Body of pancreas (tissue), 4 donors: ENCODE results near the gene FAXC. TPM values are rescaled to one million over a fixed set of nuclear protein-coding genes. Genes with fewer than 3 reads are reported as not detected.

Experiments
- ATAC-seq: fragments of 150-250 bp; one replicate; pipeline ENCODE4 v1.9.1; 2016
- DNase-seq, 4 donors: peaks; one replicate each; pipeline ENCODE4 v3.0.0-alpha.2; 2019
- H3K27ac ChIP-seq, 4 donors: fragments of 200-600 bp; sonication (generic); 1 replicate in 3 of 4; 2 replicates in 1 of 4; pipeline versions ENCODE4 v1.5.1 to v1.6.1; 2016 to 2019; ENCODE audit warnings: mild to moderate bottlenecking in 1 of 4, mixed read lengths in 1 of 4, moderate library complexity in 1 of 4
- H3K27me3 ChIP-seq, 2 donors: fragments of 200-600 bp; sonication (generic); one replicate each; pipeline ENCODE4 v1.6.0; 2016; ENCODE audit warnings: mild to moderate bottlenecking in 1 of 2
- H3K36me3 ChIP-seq, 2 donors: fragments of 200-600 bp; sonication (generic); replicated peaks in 1 of 2; 2 replicates each; pipeline ENCODE4 v1.5.1; 2016; ENCODE audit warnings: low read depth in 2 of 2; ENCODE audit not compliant: insufficient read depth in 1 of 2
- H3K4me1 ChIP-seq: fragments of 200-600 bp; sonication (generic); one replicate; pipeline ENCODE4 v1.6.0; 2016
- H3K4me3 ChIP-seq, 2 donors: fragments of 200-600 bp; sonication (generic); 1 replicate in 1 of 2; 2 replicates in 1 of 2; pipeline ENCODE4 v1.5.1; 2016 to 2019
- H3K9me3 ChIP-seq, 3 donors: fragments of 200-600 bp; sonication (generic); 1 replicate in 2 of 3; 2 replicates in 1 of 3; pipeline ENCODE4 v1.5.1; 2016
- POLR2A ChIP-seq, 3 donors: fragments of 450-650 bp; IDR thresholded peaks; one replicate each; pipeline ENCODE4 v1.6.1; 2016; ENCODE audit warnings: antibody characterized with exemption in 3 of 3, mild to moderate bottlenecking in 2 of 3
- WGBS, 2 donors: methylation state at CpG; one replicate each; pipeline ENCODE4 v1.1.5; 2017; 5-methylcytosine and 5-hydroxymethylcytosine counted together
- intact Hi-C: fragments of 100-400 bp; cut with DNase I; formaldehyde crosslinking; loops from one replicate; pipeline ENCODE4 v1.15.1; 2023
- total RNA-seq, 2 donors: library from RNA; depleted of rRNA; stranded (reverse); fragments of >200 nt; gene quantifications; one replicate each; pipeline ENCODE4 v1.1.0, GENCODE V29; 2016
- TF ChIP-seq, protein P1 (sequence below), 7 experiments: fragments of 450-650 bp in 4 of 7; fragments of 200-600 bp in 3 of 7; sonication (generic) in 3 of 7; IDR thresholded peaks; one replicate each; pipeline ENCODE4 v1.5.1; 2016 to 2019; ENCODE audit warnings: antibody characterized with exemption in 7 of 7

Gene FAXC
- total RNA-seq, 2 donors from 2014 or later: 0.33 to 1.0 TPM

DNA sequence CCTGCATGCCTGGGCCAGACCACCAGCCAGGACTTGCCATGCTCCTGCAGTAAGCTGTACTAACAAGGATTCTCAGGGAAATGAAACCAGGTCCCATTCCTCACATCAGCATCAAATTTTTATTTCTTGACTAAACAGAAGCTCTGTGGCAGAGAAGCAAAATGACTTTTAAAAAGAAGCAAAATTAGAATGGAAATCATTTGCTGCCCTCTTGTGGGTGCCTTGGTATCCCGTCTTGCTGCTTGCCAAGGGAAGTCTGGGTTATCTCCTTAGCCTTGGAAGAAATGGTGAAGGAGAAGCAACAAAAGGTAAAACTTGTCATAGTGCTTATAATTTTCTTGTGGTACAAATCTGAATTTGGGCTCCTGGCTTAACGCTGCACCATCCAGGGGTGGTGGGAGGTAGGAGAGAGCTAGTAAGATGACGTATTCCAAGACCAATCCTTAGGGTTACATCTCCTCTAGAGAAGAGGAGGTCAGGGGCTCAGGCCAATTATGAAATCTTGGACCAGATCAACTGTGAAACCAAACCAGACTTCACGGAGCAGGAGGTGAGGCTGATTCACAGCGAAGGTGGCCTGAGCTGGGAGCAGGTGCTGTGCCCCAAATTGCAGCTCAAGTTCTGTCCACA lies 107.5 kb downstream of the FAXC start:
- Histone ChIP-seq H3K27ac (no peak overlapping the region), H3K4me1 (no peaks in the 10 kb centered on the region), H3K9me3 (no peaks in the 10 kb centered on the region), H3K36me3 (no peaks in the 10 kb centered on the region), H3K4me3 (no peak overlapping the region), H3K27me3 (no peaks in the 10 kb centered on the region)
- intact Hi-C loops: no loop called here
- ATAC-seq (no peak), DNase-seq (peak in 1 of 4 donors; percentile 6)
- WGBS, 2 donors: 30 to 34% methylated on average over 5 of the region's 5 CpGs
- TF ChIP-seq, protein P1, sequence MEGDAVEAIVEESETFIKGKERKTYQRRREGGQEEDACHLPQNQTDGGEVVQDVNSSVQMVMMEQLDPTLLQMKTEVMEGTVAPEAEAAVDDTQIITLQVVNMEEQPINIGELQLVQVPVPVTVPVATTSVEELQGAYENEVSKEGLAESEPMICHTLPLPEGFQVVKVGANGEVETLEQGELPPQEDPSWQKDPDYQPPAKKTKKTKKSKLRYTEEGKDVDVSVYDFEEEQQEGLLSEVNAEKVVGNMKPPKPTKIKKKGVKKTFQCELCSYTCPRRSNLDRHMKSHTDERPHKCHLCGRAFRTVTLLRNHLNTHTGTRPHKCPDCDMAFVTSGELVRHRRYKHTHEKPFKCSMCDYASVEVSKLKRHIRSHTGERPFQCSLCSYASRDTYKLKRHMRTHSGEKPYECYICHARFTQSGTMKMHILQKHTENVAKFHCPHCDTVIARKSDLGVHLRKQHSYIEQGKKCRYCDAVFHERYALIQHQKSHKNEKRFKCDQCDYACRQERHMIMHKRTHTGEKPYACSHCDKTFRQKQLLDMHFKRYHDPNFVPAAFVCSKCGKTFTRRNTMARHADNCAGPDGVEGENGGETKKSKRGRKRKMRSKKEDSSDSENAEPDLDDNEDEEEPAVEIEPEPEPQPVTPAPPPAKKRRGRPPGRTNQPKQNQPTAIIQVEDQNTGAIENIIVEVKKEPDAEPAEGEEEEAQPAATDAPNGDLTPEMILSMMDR (IDR thresholded peaks at IDR 0.05): peak in 1 of 7 experiments; percentile 20
- TF ChIP-seq POLR2A (IDR thresholded peaks at IDR 0.05): no peak

DNA sequence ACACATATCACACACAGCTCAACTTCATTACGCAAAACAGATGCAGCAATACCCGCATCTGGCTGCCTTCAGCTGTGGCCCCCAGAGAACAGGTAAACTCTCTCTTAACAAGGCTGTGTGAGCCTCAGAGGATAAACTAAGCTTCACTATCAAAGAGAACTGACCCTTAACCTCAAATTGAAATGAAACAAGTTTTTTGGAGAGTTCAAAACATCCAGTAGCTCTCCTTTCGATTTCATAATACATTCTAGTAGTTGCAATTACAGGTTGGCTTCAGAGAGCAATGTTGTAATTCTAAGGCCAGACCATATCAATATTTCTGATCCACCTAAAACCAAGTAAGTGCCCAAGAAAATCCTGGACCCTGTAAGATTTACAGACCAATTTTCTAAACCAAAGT lies 113.5 kb downstream of the FAXC start:
- H3K9me3 ChIP-seq: no peaks in the 10 kb centered on the region
- no peak overlapping the region for H3K4me3 ChIP-seq
- DNase-seq: no peak
- WGBS, 2 donors: 46 to 76% methylated on average over 3 of the region's 3 CpGs
- no peak for ATAC-seq
- H3K4me1 ChIP-seq: no peaks in the 10 kb centered on the region
- intact Hi-C loops: no loop called here
- no peak for TF ChIP-seq POLR2A (IDR thresholded peaks at IDR 0.05)
- no peaks in the 10 kb centered on the region for H3K27me3 ChIP-seq
- H3K27ac ChIP-seq: no peak overlapping the region
- H3K36me3 ChIP-seq: no peaks in the 10 kb centered on the region

DNA sequence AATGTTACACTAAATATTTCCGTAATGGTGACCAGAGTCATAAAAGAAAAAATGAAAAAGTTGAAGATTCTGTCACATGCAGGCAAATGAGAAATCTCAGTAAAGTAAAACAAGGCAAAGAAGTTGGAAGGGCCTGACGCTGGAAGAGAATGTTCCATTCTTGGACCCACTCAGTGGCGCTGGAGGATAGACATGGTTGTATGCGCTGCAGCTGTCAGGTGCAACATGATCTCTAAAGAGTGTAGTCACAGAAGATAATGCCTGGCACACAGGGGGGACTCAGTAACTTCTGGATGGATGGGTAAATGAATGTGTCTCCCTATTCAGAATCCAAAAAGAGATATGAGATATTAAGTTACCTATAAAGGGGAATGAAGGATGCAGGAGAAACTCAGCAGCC lies 116.3 kb downstream of the FAXC start:
- no peaks in the 10 kb centered on the region for H3K36me3 ChIP-seq
- no peak overlapping the region for H3K4me3 ChIP-seq
- H3K4me1 ChIP-seq: no peaks in the 10 kb centered on the region
- H3K27me3 ChIP-seq: no peaks in the 10 kb centered on the region
- intact Hi-C loops: no loop called here
- 61 to 82% methylated on average over 4 of the region's 4 CpGs for WGBS, 2 donors
- TF ChIP-seq, protein P1 (IDR thresholded peaks at IDR 0.05): no peak
- no peak for TF ChIP-seq POLR2A (IDR thresholded peaks at IDR 0.05)
- DNase-seq: no peak
- H3K9me3 ChIP-seq: no peaks in the 10 kb centered on the region
- no peak for ATAC-seq
- H3K27ac ChIP-seq: no peak overlapping the region

DNA sequence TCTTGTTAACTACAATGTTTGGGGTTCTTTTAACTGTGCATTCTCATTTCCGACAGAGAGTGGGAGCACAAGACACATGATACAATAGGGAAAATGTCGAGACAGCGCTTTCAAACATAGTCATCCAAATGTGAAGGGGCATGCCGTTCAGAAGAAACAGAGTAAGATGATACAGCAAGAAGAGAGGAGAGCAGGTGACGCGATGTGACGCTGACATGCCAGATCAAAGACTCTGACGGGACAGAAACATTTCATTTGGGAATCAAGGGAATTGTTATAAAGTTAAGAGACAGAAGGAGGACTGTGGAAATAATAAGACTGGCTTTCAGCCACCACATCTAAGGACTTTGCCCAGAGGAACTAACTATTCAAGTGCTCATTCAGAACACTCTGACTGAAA lies 117.4 kb downstream of the FAXC start:
- H3K27me3 ChIP-seq: no peaks in the 10 kb centered on the region
- TF ChIP-seq, protein P1 (IDR thresholded peaks at IDR 0.05): no peak
- TF ChIP-seq POLR2A (IDR thresholded peaks at IDR 0.05): no peak
- WGBS, 2 donors: 53 to 66% methylated on average over 8 of the region's 8 CpGs
- DNase-seq (no peak), ATAC-seq (no peak)
- no peak overlapping the region for H3K27ac ChIP-seq
- H3K36me3 ChIP-seq: no peaks in the 10 kb centered on the region
- no peaks in the 10 kb centered on the region for H3K9me3 ChIP-seq
- no peak overlapping the region for H3K4me3 ChIP-seq
- intact Hi-C loops: no loop called here
- H3K4me1 ChIP-seq: no peaks in the 10 kb centered on the region

DNA sequence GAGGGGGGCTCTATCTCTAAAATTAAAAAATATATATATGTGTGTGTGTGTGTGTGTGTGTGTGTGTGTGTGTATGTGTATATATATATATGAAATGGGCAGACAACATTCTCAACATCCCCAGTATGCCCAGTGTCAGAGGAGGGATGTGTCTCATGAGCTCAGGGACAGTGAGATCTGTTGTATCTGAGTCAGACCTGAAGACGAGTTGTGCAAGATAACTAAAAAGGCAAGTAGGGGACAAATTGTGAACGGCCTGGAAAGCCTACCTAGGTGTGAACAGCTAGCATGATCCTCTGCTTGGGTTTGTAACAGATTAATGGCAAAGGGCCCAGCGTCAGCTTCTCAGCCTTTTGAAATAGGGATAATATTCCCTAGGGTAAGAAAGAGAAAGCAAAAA lies 124.3 kb downstream of the FAXC start:
- H3K4me1 ChIP-seq: no peaks in the 10 kb centered on the region
- H3K27ac ChIP-seq: no peak overlapping the region
- intact Hi-C loops: no loop called here
- H3K4me3 ChIP-seq: no peak overlapping the region
- ATAC-seq (no peak), DNase-seq (no peak)
- TF ChIP-seq, protein P1 (IDR thresholded peaks at IDR 0.05): no peak
- no peak for TF ChIP-seq POLR2A (IDR thresholded peaks at IDR 0.05)
- WGBS, 2 donors: 54 to 56% methylated on average over 3 of the region's 3 CpGs
- no peaks in the 10 kb centered on the region for H3K27me3 ChIP-seq
- no peaks in the 10 kb centered on the region for H3K9me3 ChIP-seq
- H3K36me3 ChIP-seq: no peaks in the 10 kb centered on the region

Other genes with a start within 250 kb of the FAXC start
- gene COQ3, start 44.5 kb upstream of the FAXC start, total RNA-seq: 1 to 10 TPM; 6.5 to 7.3 TPM
- gene PNISR, start 75.6 kb upstream of the FAXC start, total RNA-seq: 100 to 1,000 TPM in 1 of 2 donors, 10 to 100 TPM in 1; 97.8 to 107 TPM
- gene USP45, start 165.7 kb upstream of the FAXC start, total RNA-seq: 10 to 100 TPM; 11.9 to 17.1 TPM
- gene CCNC, start 219.0 kb upstream of the FAXC start, total RNA-seq: 10 to 100 TPM; 56.3 to 70.5 TPM